22Rv1 (cell line): ENCODE results near the gene POLE4.
A peak's percentile ranks its signal among the peaks of the same experiment; 100 is the strongest.

Experiments used
- H3K27ac ChIP-seq: fragments of 450-650 bp; 2 replicates; pipeline ENCODE4 v1.5.1; 2017
- CTCF ChIP-seq: fragments of 450-650 bp; IDR thresholded peaks from 2 replicates; pipeline ENCODE4 v1.5.1; 2017; ENCODE audit warnings: mild to moderate bottlenecking
- ZFX ChIP-seq: fragments of 450-650 bp; IDR thresholded peaks from 2 replicates; pipeline ENCODE4 v1.6.1; 2017; ENCODE audit warnings: antibody characterized with exemption, borderline replicate concordance

POLE4 gene

GRCh38 chr2:74966887-74967286 is 8.4 kb downstream of the POLE4 start:
- H3K27ac ChIP-seq: no peak overlapping the region

GRCh38 chr2:74975016-74975415 is 16.6 kb downstream of the POLE4 start:
- no peak overlapping the region for H3K27ac ChIP-seq
- TF ChIP-seq ZFX (no peak), CTCF (no peak)

More at GRCh38 chr2:74966887-74967286, 8.4 kb downstream of the POLE4 start:
- TF ChIP-seq ZFX (no peak), CTCF (no peak)

- no peak overlapping the region for H3K27ac ChIP-seq
- no peak for TF ChIP-seq CTCF
- TF ChIP-seq ZFX: no peak
Measured at GRCh38 chr2:74979844-74980243, 21.4 kb downstream of the POLE4 start.

- H3K27ac ChIP-seq: no peak overlapping the region
- TF ChIP-seq ZFX (no peak), CTCF (peak; percentile 33)
Measured at GRCh38 chr2:74982577-74982976, 24.1 kb downstream of the POLE4 start.

GRCh38 chr2:74983631-74984392 is 25.4 kb downstream of the POLE4 start:
- TF ChIP-seq CTCF (no peak), ZFX (no peak)
- H3K27ac ChIP-seq: no peak overlapping the region

GRCh38 chr2:74984947-74985637 is 26.6 kb downstream of the POLE4 start:
- no peak for TF ChIP-seq ZFX
- TF ChIP-seq CTCF: no peak
- H3K27ac ChIP-seq: no peak overlapping the region
